A549 (cell line): ENCODE results near the gene NRK. TPM values are rescaled to one million over a fixed set of nuclear protein-coding genes. Genes with fewer than 3 reads are reported as not detected.

ENCODE experiments used
- ATAC-seq, 2 experiments: fragments of 200-7000 bp in 1 of 2; fragments of >200 bp in 1 of 2; cut with Nextera tagmentation in 1 of 2; cut with Tn5 transposase in 1 of 2; 3 replicates each; pipeline versions ENCODE4 v1.8.0 to v1.9.1; 2018 to 2020; ENCODE audit warnings: mild to moderate bottlenecking in 1 of 2, moderate library complexity in 1 of 2
- CTCF ChIA-PET: fragments of 300-600 bp; sonication (Branson Sonifier 250); formaldehyde crosslinking; extraction: SDS; loops from one replicate; lab custom pipeline; 2021; ENCODE audit warnings: antibody characterized with exemption, inconsistent platforms; lab: Yijun Ruan, JAX
- POLR2A ChIA-PET: fragments of 350-600 bp; formaldehyde crosslinking; extraction: SDS; loops from one replicate; lab custom pipeline; 2021; ENCODE audit warnings: antibody characterized with exemption, inconsistent platforms; lab: Yijun Ruan, JAX
- DNase-seq, 2 experiments: peaks; one replicate each; pipeline versions ENCODE4 v3.0.0 to v3.0.0-alpha.2; 2011 to 2016; ENCODE audit warnings: low read depth in 1 of 2, low spot score in 1 of 2
- FAIRE-seq: peaks from 2 replicates; lab custom pipeline; 2011; peaks lifted over from hg19 to GRCh38; lab: Jason Lieb, UNC
- H3K27ac ChIP-seq, 2 experiments: fragments of >200 bp; sonication (Bioruptor Twin); formaldehyde crosslinking; 3 replicates each; pipeline ENCODE4 v1.5.1; 2016 to 2017
- H3K4me1 ChIP-seq: fragments of >200 bp; sonication (Bioruptor Twin); formaldehyde crosslinking; 3 replicates; pipeline ENCODE4 v1.6.1; 2016
- H3K4me2 ChIP-seq: fragments of >200 bp; sonication (Bioruptor Twin); formaldehyde crosslinking; 3 replicates; pipeline ENCODE4 v1.6.1; 2016
- H3K4me3 ChIP-seq: fragments of >200 bp; sonication (Bioruptor Twin); formaldehyde crosslinking; 3 replicates; pipeline ENCODE4 v1.5.1; 2016
- H3K9me3 ChIP-seq: fragments of >200 bp; sonication (Bioruptor Twin); formaldehyde crosslinking; 3 replicates; pipeline ENCODE4 v1.6.1; 2016
- CBX2 ChIP-seq: fragments of 200-600 bp; sonication (generic); IDR thresholded peaks from 2 replicates; pipeline ENCODE4 v1.6.1; 2016; ENCODE audit warnings: low read depth, mild to moderate bottlenecking, borderline replicate concordance
- CHD2 ChIP-seq: fragments of 150-350 bp; IDR thresholded peaks from 2 replicates; pipeline ENCODE4 v1.6.1; 2014; ENCODE audit warnings: low read length; ENCODE audit not compliant: partially characterized antibody
- CHD4 ChIP-seq: fragments of 200-600 bp; sonication (generic); IDR thresholded peaks from 2 replicates; pipeline ENCODE4 v1.6.1; 2016; ENCODE audit warnings: antibody characterized with exemption, mild to moderate bottlenecking, borderline replicate concordance
- ESRRA ChIP-seq: fragments of 150-350 bp; IDR thresholded peaks from 2 replicates; pipeline ENCODE4 v1.6.1; 2014; ENCODE audit warnings: mild to moderate bottlenecking, low read length, borderline replicate concordance
- FOXS1 ChIP-seq: fragments of 250-450 bp; sonication (Bioruptor Pico); IDR thresholded peaks from 2 replicates; pipeline ENCODE4 v1.5.0; 2020; ENCODE audit warnings: mild to moderate bottlenecking, moderate library complexity
- HEYL ChIP-seq: fragments of 250-450 bp; sonication (Bioruptor Pico); IDR thresholded peaks from 2 replicates; pipeline ENCODE4 v1.8.0; 2021; ENCODE audit warnings: mild to moderate bottlenecking, moderate library complexity
- KDM5A ChIP-seq: fragments of 200-600 bp; sonication (generic); IDR thresholded peaks from 2 replicates; pipeline ENCODE4 v1.6.1; 2016; ENCODE audit warnings: antibody characterized with exemption, mild to moderate bottlenecking
- MAFK ChIP-seq: fragments of 450-650 bp; IDR thresholded peaks from 2 replicates; pipeline ENCODE4 v1.6.1; 2014; ENCODE audit not compliant: partially characterized antibody
- NFE2L2 ChIP-seq: fragments of 150-350 bp; conservative IDR thresholded peaks from 2 replicates; pipeline ENCODE4 v1.6.1; 2014; ENCODE audit warnings: low read length
- PHF8 ChIP-seq: fragments of 200-600 bp; sonication (generic); IDR thresholded peaks from 2 replicates; pipeline ENCODE4 v1.6.1; 2016; ENCODE audit warnings: low read depth, mild to moderate bottlenecking, antibody characterized with exemption, moderate library complexity, borderline replicate concordance
- POLR2A ChIP-seq: IDR thresholded peaks from 2 replicates; pipeline ENCODE4 v1.6.1; 2012; ENCODE audit warnings: mild to moderate bottlenecking, low read length
- SMC3 ChIP-seq: fragments of >200 bp; sonication (Bioruptor Twin); formaldehyde crosslinking; IDR thresholded peaks from 3 replicates; pipeline ENCODE4 v1.6.1; 2018; ENCODE audit warnings: inconsistent platforms
- ZC3H11A ChIP-seq: fragments of 450-650 bp; IDR thresholded peaks from 2 replicates; pipeline ENCODE4 v1.6.1; 2014; ENCODE audit warnings: antibody characterized with exemption, mild to moderate bottlenecking
- ZFP36 ChIP-seq: fragments of 450-650 bp; IDR thresholded peaks from 2 replicates; pipeline ENCODE4 v1.6.1; 2014; ENCODE audit warnings: borderline replicate concordance; ENCODE audit not compliant: partially characterized antibody
- ZNF302 ChIP-seq: fragments of 250-450 bp; sonication (Bioruptor Pico); IDR thresholded peaks from 2 replicates; pipeline ENCODE4 v1.9.0; 2021; ENCODE audit warnings: inconsistent platforms, mild to moderate bottlenecking, moderate library complexity
- ZSCAN20 ChIP-seq: fragments of 250-450 bp; sonication (Bioruptor Pico); IDR thresholded peaks from 2 replicates; pipeline ENCODE4 v1.8.0; 2022; ENCODE audit warnings: mild to moderate bottlenecking, moderate library complexity
- WGBS: methylation state at CpG from one replicate; pipeline ENCODE4 v1.1.6; 2017; ENCODE audit errors: missing lambda C conversion rate; 5-methylcytosine and 5-hydroxymethylcytosine counted together
- polyA plus RNA-seq, 4 experiments: library from polyadenylated mRNA; depleted of rRNA in 3 of 4; stranded (reverse); fragments of >200 nt; fragmentation: RNase III in 1 of 4; extraction: RNeasy Plus Mini Kit Qiagen cat#74134 plus additional on column Dnase treatment in 1 of 4; gene quantifications; 2 replicates in 3 of 4; 3 replicates in 1 of 4; pipeline ENCODE4 v1.2.3, GENCODE V29; 2011 to 2017
- TF ChIP-seq, protein P1 (sequence below): fragments of 450-650 bp; IDR thresholded peaks from 2 replicates; pipeline ENCODE4 v1.6.1; 2014; ENCODE audit warnings: antibody characterized with exemption
- TF ChIP-seq, protein P2 (sequence below): fragments of >200 bp; sonication (Bioruptor Twin); formaldehyde crosslinking; IDR thresholded peaks from 2 replicates; pipeline ENCODE4 v1.6.1; 2016
- TF ChIP-seq, protein P3 (sequence below): IDR thresholded peaks from 2 replicates; pipeline ENCODE4 v1.6.1; 2012
- TF ChIP-seq, protein P4 (sequence below): fragments of >200 bp; sonication (Bioruptor Twin); formaldehyde crosslinking; IDR thresholded peaks from 3 replicates; pipeline ENCODE4 v1.5.1; 2016
- TF ChIP-seq, protein P5 (sequence below): fragments of >200 bp; sonication (Bioruptor Twin); formaldehyde crosslinking; IDR thresholded peaks from 3 replicates; pipeline ENCODE4 v1.6.1; 2016
- TF ChIP-seq, protein P6 (sequence below): fragments of 250-450 bp; sonication (Bioruptor Pico); IDR thresholded peaks from 2 replicates; pipeline ENCODE4 v1.5.0; 2021; ENCODE audit warnings: mild to moderate bottlenecking, moderate library complexity, borderline replicate concordance

Gene NRK
- polyA plus RNA-seq, 2 of the 4 experiments (the other 2 are of a cell fraction), result not detected

DNA sequence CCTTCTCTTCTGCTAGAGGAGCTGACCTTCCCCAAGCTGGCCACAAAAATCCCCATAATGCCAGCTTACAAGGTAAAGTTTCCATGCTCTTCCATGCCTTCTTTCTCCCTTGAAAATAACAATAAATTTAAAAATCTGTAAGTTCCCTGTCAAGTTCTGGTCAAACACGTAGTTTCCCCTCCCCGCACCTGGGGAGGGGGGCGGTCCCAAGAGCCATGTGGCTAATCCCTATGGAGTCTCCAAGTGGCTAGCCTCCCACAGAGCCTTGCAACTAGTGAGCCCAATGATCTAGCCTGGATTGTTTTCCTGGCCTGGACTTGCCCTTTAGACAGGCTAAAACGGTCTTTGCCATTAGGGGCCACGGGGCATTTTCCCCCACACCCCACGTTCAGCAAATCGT, 2.1 kb upstream of the NRK start:
- no peak for DNase-seq
- CTCF ChIA-PET, result no interaction called here
- no peak for ATAC-seq
- 1% methylated on average over 7 of the region's 7 CpGs for WGBS
- no peaks in the 10 kb centered on the region for H3K9me3 ChIP-seq
- POLR2A ChIA-PET, result no interaction called here
- H3K4me3 ChIP-seq, result no peak overlapping the region
- H3K4me2 ChIP-seq, result no peak overlapping the region
- no peak overlapping the region for H3K27ac ChIP-seq
- no peak for FAIRE-seq
- H3K4me1 ChIP-seq, result no peaks in the 10 kb centered on the region
- TF ChIP-seq CHD2, result no peak
- TF ChIP-seq NFE2L2, result no peak
- no peak for TF ChIP-seq PHF8
- TF ChIP-seq, protein P1, sequence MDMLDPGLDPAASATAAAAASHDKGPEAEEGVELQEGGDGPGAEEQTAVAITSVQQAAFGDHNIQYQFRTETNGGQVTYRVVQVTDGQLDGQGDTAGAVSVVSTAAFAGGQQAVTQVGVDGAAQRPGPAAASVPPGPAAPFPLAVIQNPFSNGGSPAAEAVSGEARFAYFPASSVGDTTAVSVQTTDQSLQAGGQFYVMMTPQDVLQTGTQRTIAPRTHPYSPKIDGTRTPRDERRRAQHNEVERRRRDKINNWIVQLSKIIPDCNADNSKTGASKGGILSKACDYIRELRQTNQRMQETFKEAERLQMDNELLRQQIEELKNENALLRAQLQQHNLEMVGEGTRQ, result no peak
- TF ChIP-seq, protein P2, sequence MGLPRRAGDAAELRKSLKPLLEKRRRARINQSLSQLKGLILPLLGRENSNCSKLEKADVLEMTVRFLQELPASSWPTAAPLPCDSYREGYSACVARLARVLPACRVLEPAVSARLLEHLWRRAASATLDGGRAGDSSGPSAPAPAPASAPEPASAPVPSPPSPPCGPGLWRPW, result no peak
- TF ChIP-seq ZSCAN20 (CRISPR knock-in tag), result no peak
- no peak for TF ChIP-seq ESRRA
- no peak for TF ChIP-seq MAFK
- TF ChIP-seq, protein P3, sequence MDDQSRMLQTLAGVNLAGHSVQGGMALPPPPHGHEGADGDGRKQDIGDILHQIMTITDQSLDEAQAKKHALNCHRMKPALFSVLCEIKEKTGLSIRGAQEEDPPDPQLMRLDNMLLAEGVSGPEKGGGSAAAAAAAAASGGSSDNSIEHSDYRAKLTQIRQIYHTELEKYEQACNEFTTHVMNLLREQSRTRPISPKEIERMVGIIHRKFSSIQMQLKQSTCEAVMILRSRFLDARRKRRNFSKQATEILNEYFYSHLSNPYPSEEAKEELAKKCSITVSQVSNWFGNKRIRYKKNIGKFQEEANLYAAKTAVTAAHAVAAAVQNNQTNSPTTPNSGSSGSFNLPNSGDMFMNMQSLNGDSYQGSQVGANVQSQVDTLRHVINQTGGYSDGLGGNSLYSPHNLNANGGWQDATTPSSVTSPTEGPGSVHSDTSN, result no peak
- TF ChIP-seq CHD4, result no peak
- TF ChIP-seq HEYL (CRISPR knock-in tag), result no peak
- TF ChIP-seq ZFP36, result no peak
- TF ChIP-seq POLR2A, result no peak
- no peak for TF ChIP-seq CBX2
- TF ChIP-seq ZC3H11A, result no peak
- TF ChIP-seq, protein P4, sequence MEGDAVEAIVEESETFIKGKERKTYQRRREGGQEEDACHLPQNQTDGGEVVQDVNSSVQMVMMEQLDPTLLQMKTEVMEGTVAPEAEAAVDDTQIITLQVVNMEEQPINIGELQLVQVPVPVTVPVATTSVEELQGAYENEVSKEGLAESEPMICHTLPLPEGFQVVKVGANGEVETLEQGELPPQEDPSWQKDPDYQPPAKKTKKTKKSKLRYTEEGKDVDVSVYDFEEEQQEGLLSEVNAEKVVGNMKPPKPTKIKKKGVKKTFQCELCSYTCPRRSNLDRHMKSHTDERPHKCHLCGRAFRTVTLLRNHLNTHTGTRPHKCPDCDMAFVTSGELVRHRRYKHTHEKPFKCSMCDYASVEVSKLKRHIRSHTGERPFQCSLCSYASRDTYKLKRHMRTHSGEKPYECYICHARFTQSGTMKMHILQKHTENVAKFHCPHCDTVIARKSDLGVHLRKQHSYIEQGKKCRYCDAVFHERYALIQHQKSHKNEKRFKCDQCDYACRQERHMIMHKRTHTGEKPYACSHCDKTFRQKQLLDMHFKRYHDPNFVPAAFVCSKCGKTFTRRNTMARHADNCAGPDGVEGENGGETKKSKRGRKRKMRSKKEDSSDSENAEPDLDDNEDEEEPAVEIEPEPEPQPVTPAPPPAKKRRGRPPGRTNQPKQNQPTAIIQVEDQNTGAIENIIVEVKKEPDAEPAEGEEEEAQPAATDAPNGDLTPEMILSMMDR, result no peak
- TF ChIP-seq SMC3, result no peak
- no peak for TF ChIP-seq FOXS1

DNA sequence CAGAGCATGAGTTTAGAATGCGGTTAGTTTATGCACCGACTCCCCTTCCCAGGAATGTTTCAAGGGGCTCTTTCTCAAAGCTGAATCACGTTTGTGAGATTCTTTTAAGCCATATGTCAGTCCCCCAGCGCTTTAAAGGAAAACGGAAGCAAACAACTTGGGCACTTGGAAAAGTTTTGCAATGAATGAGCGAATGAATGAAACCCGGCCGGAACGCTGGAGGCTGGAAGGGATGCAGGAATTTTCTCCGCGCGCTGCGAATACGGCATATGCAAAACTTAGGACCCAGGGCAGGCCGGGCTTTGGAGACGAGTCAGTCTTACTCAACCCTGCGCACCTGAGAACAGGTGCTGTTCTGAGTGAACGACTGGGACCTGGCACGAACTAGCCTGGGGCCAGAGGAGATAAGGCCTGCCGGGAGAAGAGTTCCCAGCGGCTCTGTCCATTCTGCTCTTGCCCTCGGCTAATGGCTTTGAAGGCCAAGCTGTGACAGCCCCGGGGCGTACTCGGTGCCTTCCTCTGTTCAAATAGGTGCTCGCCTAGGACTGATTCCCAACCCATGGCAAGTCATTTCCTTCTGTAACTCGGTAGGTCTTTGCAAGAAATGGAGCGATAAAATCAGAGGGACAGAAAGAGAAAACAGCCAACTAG, 743 bp upstream of the NRK start:
- no peak for DNase-seq
- H3K4me3 ChIP-seq, result no peak overlapping the region
- CTCF ChIA-PET, result no interaction called here
- WGBS, result 19% methylated on average over 22 of the region's 28 CpGs
- no peak overlapping the region for H3K27ac ChIP-seq
- H3K9me3 ChIP-seq, result no peaks in the 10 kb centered on the region
- POLR2A ChIA-PET, result no interaction called here
- H3K4me1 ChIP-seq, result no peaks in the 10 kb centered on the region
- no peak for TF ChIP-seq KDM5A
- TF ChIP-seq, protein P5, sequence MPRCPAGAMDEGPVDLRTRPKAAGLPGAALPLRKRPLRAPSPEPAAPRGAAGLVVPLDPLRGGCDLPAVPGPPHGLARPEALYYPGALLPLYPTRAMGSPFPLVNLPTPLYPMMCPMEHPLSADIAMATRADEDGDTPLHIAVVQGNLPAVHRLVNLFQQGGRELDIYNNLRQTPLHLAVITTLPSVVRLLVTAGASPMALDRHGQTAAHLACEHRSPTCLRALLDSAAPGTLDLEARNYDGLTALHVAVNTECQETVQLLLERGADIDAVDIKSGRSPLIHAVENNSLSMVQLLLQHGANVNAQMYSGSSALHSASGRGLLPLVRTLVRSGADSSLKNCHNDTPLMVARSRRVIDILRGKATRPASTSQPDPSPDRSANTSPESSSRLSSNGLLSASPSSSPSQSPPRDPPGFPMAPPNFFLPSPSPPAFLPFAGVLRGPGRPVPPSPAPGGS, result no peak
- TF ChIP-seq CHD2, result no peak
- no peak for TF ChIP-seq ZNF302 (CRISPR knock-in tag)
- TF ChIP-seq, protein P6, sequence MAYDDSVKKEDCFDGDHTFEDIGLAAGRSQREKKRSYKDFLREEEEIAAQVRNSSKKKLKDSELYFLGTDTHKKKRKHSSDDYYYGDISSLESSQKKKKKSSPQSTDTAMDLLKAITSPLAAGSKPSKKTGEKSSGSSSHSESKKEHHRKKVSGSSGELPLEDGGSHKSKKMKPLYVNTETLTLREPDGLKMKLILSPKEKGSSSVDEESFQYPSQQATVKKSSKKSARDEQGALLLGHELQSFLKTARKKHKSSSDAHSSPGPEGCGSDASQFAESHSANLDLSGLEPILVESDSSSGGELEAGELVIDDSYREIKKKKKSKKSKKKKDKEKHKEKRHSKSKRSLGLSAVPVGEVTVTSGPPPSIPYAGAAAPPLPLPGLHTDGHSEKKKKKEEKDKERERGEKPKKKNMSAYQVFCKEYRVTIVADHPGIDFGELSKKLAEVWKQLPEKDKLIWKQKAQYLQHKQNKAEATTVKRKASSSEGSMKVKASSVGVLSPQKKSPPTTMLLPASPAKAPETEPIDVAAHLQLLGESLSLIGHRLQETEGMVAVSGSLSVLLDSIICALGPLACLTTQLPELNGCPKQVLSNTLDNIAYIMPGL, result no peak
- H3K4me2 ChIP-seq, result 0 out of 3 replicates have a peak overlapping the region, but pooled peaks have one; percentile 5
- peak in 1 of 2 experiments; percentile 42; a peak in 3 of 6 replicates for ATAC-seq
- no peak for FAIRE-seq
